GM23248 (cell line): ENCODE measurements around the gene OTOGL.

Source experiments
- EZH2 ChIP-seq: fragments of 200-600 bp; sonication (generic); IDR thresholded peaks from 2 replicates; pipeline ENCODE4 v1.6.1; 2018; ENCODE audit warnings: antibody characterized with exemption, mild to moderate bottlenecking; ENCODE audit not compliant: insufficient read depth, poor library complexity, severe bottlenecking
- EZH2phosphoT487 ChIP-seq: fragments of 200-600 bp; sonication (generic); IDR thresholded peaks from 2 replicates; pipeline ENCODE4 v1.6.1; 2018; ENCODE audit warnings: antibody characterized with exemption, moderate library complexity, mild to moderate bottlenecking, low read depth; ENCODE audit not compliant: insufficient read depth

- TF ChIP-seq EZH2 (no peak), EZH2phosphoT487 (no peak)
Observed at GRCh38 chr12:80087486-80088213, 11.7 kb upstream of the OTOGL start.
